Measurements from ENCODE around the gene LIN9. TPM values are rescaled to one million over a fixed set of nuclear protein-coding genes. Genes with fewer than 3 reads are reported as not detected.

The LIN9 gene
- total RNA-seq, 4 donors from 2014 or later = 1.9 to 3.3 (median 2.6) TPM

- Histone ChIP-seq H3K27me3 (no peaks in the 10 kb centered on the region), H3K4me3 (replicated peaks in 1 of 3) (no peak overlapping the region), H3K36me3 (no peaks in the 10 kb centered on the region), H3K9me3 (no peaks in the 10 kb centered on the region), H3K4me1 (no peaks in the 10 kb centered on the region), H3K27ac (no peak overlapping the region)
- 92 to 97% methylated on average over 1 of the region's 1 CpG for WGBS, 2 donors
- intact Hi-C loops (cut with DNase I) = no loop called here
- TF ChIP-seq CTCF (IDR thresholded peaks at IDR 0.05) = no peak
- TF ChIP-seq POLR2A (IDR thresholded peaks at IDR 0.05) = no peak
- no peak for DNase-seq
Measured at GRCh38 chr1:226195144-226195543, 113.8 kb downstream of the LIN9 start.

- Histone ChIP-seq H3K27ac (peak overlapping the region in 1 of 3 donors; percentile 84), H3K9me3 (no peaks in the 10 kb centered on the region), H3K27me3 (no peaks in the 10 kb centered on the region), H3K4me3 (replicated peaks in 1 of 3) (peak overlapping the region in 1 of 3 donors; percentile 82), H3K36me3 (no peaks in the 10 kb centered on the region), H3K4me1 (peaks cover 22 to 34% of the 10 kb centered on the region in 2 donors)
- DNase-seq = no peak
- intact Hi-C loops (cut with DNase I) = no loop called here
- 89 to 97% methylated on average over 7 of the region's 7 CpGs for WGBS, 2 donors
- TF ChIP-seq POLR2A (IDR thresholded peaks at IDR 0.05) (no peak), CTCF (IDR thresholded peaks at IDR 0.05) (no peak)
Measured at GRCh38 chr1:226187380-226187779, 121.6 kb downstream of the LIN9 start.

- DNase-seq = no peak
- Histone ChIP-seq H3K4me1 (peaks cover 26 to 38% of the 10 kb centered on the region in 2 donors), H3K9me3 (no peaks in the 10 kb centered on the region), H3K36me3 (no peaks in the 10 kb centered on the region), H3K4me3 (replicated peaks in 1 of 3) (peak overlapping the region; percentile 82 to 95 (median 88)), H3K27me3 (no peaks in the 10 kb centered on the region), H3K27ac (peak overlapping the region; percentile 84 to 95 (median 93))
- WGBS, 2 donors = 8 to 26% methylated on average over 4 to 10 of the region's 10 CpGs
- intact Hi-C loops (cut with DNase I) = no loop called here
- TF ChIP-seq CTCF (IDR thresholded peaks at IDR 0.05) (no peak), POLR2A (IDR thresholded peaks at IDR 0.05) (no peak)
Measured at GRCh38 chr1:226187019-226187322, 122.0 kb downstream of the LIN9 start.

GRCh38 chr1:226186124-226187018, 122.6 kb downstream of the LIN9 start, which contains the start of gene ACBD3:
Gene ACBD3, minus strand, starts transcription at chr1:226186741. Its CDS starts 66 bp downstream, at chr1:226186675.
- no peaks in the 10 kb centered on the region for H3K9me3 ChIP-seq
- H3K27ac ChIP-seq = peak within 1 kb of the TSS; percentile 84 to 95 (median 93)
- TF ChIP-seq POLR2A (IDR thresholded peaks at IDR 0.05) (peak; percentile 67 to 95), CTCF (IDR thresholded peaks at IDR 0.05) (peak in 1 of 6 experiments; percentile 28)
- peak; percentile 88 for DNase-seq
- intact Hi-C loops (cut with DNase I) = no loop called here
- peak within 1 kb of the TSS; percentile 82 to 95 (median 88) for H3K4me3 ChIP-seq (replicated peaks in 1 of 3)
- H3K27me3 ChIP-seq = no peaks in the 10 kb centered on the region
- H3K4me1 ChIP-seq = peaks cover 32 to 44% of the 10 kb centered on the region in 2 donors
- H3K36me3 ChIP-seq = no peaks in the 10 kb centered on the region
- WGBS, 2 donors = 0 to 2% methylated on average over 10 of the region's 75 CpGs

Data from thyroid gland (tissue), 4 donors.